ENCODE data around the gene SETD7. TPM values are rescaled to one million over a fixed set of nuclear protein-coding genes. Genes with fewer than 3 reads are reported as not detected.

The SETD7 gene
- total and polyA plus RNA-seq, 2 of the 4 experiments (the other 2 are of a cell fraction) = 17.0 to 46.6 TPM

DNA sequence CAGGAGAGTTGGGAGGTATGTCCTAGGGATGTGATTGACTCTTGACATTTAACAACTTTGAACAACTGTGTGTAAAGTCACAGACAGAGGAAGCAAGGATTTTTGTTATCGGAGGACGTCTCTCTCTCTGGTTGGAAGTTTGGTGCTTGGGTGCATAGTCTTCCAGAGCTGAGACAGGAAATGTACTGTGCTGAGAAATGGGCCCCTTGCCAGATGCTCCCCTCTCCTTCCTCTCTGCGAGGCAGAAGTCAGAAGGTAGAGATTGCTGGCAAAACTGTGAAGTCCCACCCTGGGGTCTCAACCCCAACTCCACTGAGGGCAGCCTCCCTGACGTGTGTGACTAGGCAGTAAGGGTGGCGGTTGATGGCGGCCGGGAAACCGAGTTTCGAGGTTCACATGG is 49.2 kb downstream of the SETD7 start:
- no peak for TF ChIP-seq RAD21 (IDR thresholded peaks at IDR 0.05; ENCODE audit: low read length)
- no peak for TF ChIP-seq BHLHE40 (IDR thresholded peaks at IDR 0.05; ENCODE audit: low read depth, low read length)
- POLR2A ChIA-PET (ENCODE audit: unreplicated experiment) = no interaction called here
- dilution Hi-C loops (cut with HindIII; ENCODE audit: low sequenced_read_pairs, unreplicated experiment) (no loop called here), in situ Hi-C loops (cut with MboI; ENCODE audit: low sequenced_read_pairs) (no loop called here), intact Hi-C loops (cut with micrococcal nuclease) (no loop called here)
- Histone ChIP-seq H2AFZ (replicated peaks; ENCODE audit: low read length, poor library complexity) (no peak overlapping the region), H4K20me1 (ENCODE audit: insufficient read depth, low read length) (no peaks in the 10 kb centered on the region), H4K5ac (ENCODE audit: low read depth, low read length) (no peak overlapping the region), H3K4me1 (ENCODE audit: control insufficient read depth, insufficient read depth, low read length) (peaks cover 1% of the 10 kb centered on the region; the same call in 1 of the 2 replicates), H3K56ac (ENCODE audit: extremely low read depth, insufficient read depth, low read length) (no peak overlapping the region), H3K4ac (ENCODE audit: low read depth, low read length) (no peak overlapping the region), H3K9me3 (ENCODE audit: control insufficient read depth, insufficient read depth, low read length) (peaks cover 2% of the 10 kb centered on the region; the same call in 1 of the 2 replicates), H3K9ac (ENCODE audit: low read depth, low read length) (no peak overlapping the region), H3K36me3 (ENCODE audit: control insufficient read depth, insufficient read depth, low read length) (peaks cover 25% of the 10 kb centered on the region), H4K91ac (ENCODE audit: insufficient read depth, low read depth, low read length) (no peak overlapping the region), H3K27me3 (ENCODE audit: control insufficient read depth, insufficient read depth, low read length) (no peaks in the 10 kb centered on the region), H3K79me1 (ENCODE audit: low read depth in 1 of 2, low read length in 2 of 2) (no peaks in the 10 kb centered on the region), H3K4me2 (ENCODE audit: low read depth, low read length) (no peak overlapping the region), H3K27ac (ENCODE audit: insufficient read depth, low read length) (no peak overlapping the region), H3K18ac (ENCODE audit: low read depth, low read length) (no peak overlapping the region), H3K9me1 (ENCODE audit: insufficient read depth, low read length) (peaks cover 5% of the 10 kb centered on the region; the same call in 1 of the 2 replicates), H2BK15ac (ENCODE audit: low read depth, low read length) (no peak overlapping the region), H3K14ac (replicated peaks; ENCODE audit: low read depth, low read length) (no peak overlapping the region), H2BK5ac (ENCODE audit: low read depth, low read length, poor library complexity, severe bottlenecking) (no peak overlapping the region), H2AK5ac (ENCODE audit: low read depth, low read length) (no peak overlapping the region), H2BK20ac (ENCODE audit: low read depth, low read length) (no peak overlapping the region), H3K4me3 (ENCODE audit: insufficient read depth, low read depth, low read length) (no peak overlapping the region), H4K8ac (ENCODE audit: low read depth in 2 of 2, low read length in 2 of 2) (no peak overlapping the region), H2BK120ac (ENCODE audit: low read depth, low read length) (no peak overlapping the region), H2AK9ac (replicated peaks; ENCODE audit: low read depth, low read length, poor library complexity) (no peak overlapping the region), H3K23ac (ENCODE audit: low read depth, low read length) (no peak overlapping the region)
- BruUV-seq (replicated peaks) = no TSS peak
- no CpG with 5 or more reads among the region's 9 CpGs for WGBS, 2 experiments (ENCODE audit: extremely low coverage in 2 of 2, insufficient read length in 1 of 2)
- ATAC-seq (ENCODE audit: low read depth) = no peak
- no peak for DNase-seq
- CTCF ChIA-PET = interaction anchor here (0.6 kb wide), 1 partner anchor 75 kb away, joined by 3 read pairs; no protein-coding TSS in a partner anchor
